Effector CD8-positive, alpha-beta T cell (primary cell): ENCODE measurements around the gene ADORA1.

Experiments
- DNase-seq: peaks from one replicate; lab custom pipeline; 2025; lab: John Stamatoyannopoulos, UW

ADORA1 gene

GRCh38 chr1:203140743-203141520, 13.4 kb downstream of the ADORA1 start:
- DNase-seq, result no peak

DNA sequence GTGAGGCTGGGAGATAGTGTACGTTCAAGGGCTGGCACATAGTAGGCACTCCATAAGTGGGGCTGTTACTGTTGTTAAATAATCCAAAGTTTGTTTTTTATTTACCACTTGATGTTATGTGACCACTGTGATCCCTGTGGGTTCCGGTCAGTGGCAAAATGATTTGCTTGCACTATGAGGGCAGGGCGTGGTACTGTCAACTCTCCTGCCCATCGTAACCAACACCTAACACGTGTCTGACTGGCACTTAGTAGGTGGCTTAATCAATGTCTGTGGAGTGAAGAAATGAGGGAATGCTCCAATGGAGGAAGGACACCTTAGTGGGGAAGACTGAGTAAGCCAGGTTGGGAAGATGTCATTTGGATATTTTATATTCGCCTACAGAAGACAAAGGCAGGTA, 14.6 kb downstream of the ADORA1 start:
- DNase-seq, result no peak

DNA sequence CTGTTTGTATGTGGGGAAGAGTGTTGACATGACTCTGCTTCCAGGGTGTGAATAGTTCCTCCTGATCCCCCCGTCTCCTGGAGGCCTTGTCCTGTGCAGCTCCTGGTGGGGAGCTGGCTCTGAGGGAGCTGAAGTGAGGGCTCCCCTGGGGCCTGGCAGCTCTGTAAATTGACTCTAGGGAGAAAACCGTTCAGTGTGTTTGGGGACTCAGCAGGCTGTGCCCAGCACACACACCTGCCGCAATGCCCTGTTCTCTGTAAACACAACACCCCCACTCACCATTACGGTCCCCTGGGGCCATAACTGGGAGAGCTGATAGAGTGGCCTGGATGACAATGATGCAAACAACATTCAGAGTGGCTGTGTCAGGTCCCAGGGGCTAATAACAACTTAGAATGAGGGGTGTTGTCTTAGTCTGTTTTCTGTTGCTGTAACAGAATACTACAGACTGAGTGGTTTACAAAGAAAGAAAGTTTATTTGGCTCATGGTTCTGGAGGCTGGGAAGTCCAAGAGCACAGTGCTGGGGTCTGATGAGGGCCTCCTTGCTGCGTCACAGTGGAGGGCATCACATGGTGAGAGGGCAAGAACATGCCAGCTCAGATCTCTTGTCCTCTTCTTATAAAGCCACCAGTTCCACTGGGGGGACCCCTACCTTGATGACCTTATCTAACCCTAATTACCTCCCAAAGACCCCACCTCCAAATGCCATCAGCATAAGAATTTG, 15.3 kb downstream of the ADORA1 start:
- no peak for DNase-seq

DNA sequence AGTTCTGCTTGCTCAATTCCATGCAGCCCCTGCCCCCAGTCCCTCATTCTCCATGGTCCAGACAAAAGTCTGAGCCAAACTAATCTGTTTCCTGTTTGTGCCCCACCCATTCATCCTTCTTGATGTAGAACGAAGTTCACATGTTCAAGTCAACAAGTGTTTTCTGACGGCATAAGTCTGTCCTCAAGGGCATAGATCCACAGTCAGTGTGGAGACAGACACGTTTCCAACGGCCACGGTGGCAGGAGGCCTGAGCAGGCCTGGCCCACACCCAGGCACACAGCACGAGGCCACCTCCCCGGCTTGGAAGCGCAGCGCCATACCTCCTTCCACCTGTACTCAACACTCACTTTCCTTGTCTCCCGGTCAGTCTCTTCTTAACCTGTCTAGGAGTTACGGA, 16.1 kb downstream of the ADORA1 start:
- no peak for DNase-seq

GRCh38 chr1:203144661-203145060, 17.1 kb downstream of the ADORA1 start:
- DNase-seq, result no peak

GRCh38 chr1:203145321-203146041, 18.0 kb downstream of the ADORA1 start:
- no peak for DNase-seq

DNA sequence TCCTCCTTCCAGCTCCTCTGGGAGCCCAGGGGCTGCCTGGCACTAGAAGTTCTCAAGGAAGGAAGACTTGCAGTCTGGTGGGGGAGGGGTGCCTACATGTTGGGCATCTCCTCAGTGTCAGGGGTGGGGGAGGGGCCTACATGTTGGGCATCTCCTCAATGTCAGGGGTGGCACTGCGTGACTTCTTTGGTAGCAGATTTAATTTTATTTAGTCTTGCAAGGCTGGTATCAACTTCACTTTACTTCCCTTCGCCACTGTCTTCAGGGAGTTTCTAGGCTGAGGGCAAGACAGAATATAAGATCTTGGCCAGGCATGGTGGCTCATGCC, 18.5 kb downstream of the ADORA1 start:
- DNase-seq, result no peak

DNA sequence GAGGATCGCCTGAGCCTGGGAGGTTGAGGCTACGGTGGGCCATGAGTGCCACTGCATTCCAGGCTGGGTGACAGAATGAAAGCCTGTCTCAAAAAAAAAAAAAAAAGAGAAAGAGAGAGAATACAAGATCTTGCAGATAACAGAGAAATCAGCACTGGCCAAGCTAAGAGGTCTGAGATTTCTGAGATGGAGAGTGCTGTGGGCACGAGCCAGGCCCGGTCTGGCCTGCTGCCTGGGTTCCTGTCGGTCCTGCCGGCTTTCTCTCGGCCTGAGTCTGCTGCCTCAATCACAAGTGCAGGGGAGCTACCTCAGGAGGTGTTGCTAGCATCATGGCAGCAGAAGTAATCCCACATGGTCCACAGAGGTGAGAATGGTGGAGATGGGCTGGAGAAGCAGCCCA, 19.0 kb downstream of the ADORA1 start:
- no peak for DNase-seq

- DNase-seq, result no peak
Measured at GRCh38 chr1:203147376-203147775, 19.9 kb downstream of the ADORA1 start.

GRCh38 chr1:203148127-203148526, 20.6 kb downstream of the ADORA1 start:
- no peak for DNase-seq

GRCh38 chr1:203148579-203148978, 21.1 kb downstream of the ADORA1 start:
- DNase-seq, result no peak

DNA sequence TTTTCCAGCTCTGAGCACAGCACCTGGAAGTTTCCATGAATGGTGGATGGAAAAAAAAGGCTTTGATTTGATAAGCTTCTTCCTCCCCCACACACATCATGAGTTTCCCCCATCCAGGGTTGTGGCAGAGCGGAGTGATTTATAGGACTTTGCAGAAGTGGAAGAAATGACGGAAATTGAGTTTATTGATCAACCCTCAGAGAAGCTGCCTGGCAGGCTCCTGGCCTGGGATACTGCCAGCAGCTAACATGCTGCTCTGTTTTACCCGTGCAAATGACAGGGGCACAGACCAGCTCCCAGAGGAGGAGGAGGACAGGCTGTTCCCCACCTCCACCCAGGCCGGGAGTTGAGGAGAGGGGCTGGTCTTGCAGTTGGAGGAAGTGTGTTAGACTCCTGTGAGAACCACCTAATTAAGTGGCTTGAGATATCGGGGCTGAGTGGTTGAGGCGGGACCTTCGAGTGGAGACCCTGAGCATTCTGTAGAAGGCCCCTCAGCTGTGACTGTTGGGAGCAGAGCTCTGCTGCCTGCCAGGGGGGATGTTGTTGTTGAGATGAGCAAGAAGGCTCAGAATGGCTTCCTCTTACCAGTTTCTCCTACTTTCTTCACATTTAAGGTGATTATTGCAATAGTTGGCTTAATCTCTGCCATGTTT, 21.8 kb downstream of the ADORA1 start:
- DNase-seq, result no peak

DNA sequence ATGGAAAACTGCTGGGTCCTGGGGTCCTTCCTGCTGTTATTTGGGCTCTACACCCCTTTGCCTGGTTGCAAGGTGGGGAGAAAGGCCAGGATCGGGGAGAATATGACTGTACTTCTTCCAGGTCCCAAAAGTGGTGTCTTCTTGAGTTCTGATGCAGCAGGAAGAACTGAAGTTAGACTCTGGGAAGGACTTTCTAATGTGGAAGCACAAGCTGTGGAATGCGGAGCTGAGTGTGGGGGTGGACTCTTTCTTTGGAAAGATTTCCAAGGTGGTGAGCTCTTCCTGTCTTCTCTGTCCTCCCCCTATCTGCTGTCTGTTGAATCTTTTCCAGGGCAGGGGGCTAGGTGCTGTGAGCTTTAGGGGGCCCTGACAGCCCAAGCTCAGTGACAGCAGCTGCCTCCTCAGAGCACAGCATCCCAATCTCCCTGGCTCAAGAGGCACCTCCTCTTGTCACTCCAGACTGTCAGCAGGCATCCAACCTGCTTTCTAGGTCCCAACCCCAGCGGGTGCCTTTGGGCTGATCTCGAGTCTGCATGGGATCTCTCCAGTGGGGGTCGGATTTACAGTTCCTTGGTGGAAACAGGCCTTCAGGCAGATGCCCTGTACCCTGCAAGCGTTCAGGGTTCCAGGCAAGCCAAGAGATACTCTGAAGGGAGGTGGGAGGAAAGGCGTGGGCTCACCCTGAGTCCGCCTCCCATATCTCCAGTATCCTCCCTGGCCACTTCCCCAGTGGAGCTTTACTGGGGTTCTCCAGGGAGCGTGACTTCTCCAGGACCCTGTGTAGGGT, 23.2 kb downstream of the ADORA1 start:
- no peak for DNase-seq

DNA sequence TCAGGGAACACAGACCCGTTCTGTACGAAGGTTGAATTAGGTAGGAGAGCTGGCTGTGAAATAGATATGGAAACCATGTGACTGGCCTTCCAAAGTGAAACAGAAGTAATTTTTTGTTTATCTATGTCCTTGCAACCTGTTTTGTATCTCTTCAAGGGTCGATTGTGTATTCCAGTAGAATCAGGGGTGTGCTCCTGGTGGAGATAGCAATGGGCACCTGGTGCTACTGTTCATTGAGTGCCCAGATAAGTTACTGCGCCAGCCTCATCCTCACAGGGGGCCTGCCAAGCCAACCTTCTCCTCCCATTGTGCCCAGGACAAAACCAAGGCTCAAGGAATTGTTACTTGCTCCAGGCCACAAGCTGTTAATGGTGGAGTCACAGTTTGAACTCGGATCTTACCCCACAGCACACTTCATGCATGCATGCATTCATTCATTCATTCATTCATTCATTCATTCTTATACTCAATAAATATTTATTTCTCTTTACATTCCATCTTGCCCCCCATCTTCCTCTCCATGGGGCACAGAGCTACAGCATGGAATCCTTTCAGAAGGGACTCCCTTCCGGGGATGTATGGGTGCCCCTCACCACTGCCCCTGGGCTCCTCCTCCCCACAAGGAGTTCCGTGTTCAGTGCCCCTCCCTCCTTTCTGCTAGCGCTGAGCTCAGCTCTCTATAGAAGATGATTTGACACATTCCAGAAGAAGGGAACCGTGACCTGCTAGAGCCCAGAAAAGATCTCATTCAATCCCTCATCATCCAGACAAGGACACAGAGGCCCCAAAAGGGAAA, 24.0 kb downstream of the ADORA1 start:
- no peak for DNase-seq

GRCh38 chr1:203152158-203153034, 24.9 kb downstream of the ADORA1 start:
- DNase-seq, result no peak

GRCh38 chr1:203153051-203153988, 25.8 kb downstream of the ADORA1 start:
- no peak for DNase-seq

DNA sequence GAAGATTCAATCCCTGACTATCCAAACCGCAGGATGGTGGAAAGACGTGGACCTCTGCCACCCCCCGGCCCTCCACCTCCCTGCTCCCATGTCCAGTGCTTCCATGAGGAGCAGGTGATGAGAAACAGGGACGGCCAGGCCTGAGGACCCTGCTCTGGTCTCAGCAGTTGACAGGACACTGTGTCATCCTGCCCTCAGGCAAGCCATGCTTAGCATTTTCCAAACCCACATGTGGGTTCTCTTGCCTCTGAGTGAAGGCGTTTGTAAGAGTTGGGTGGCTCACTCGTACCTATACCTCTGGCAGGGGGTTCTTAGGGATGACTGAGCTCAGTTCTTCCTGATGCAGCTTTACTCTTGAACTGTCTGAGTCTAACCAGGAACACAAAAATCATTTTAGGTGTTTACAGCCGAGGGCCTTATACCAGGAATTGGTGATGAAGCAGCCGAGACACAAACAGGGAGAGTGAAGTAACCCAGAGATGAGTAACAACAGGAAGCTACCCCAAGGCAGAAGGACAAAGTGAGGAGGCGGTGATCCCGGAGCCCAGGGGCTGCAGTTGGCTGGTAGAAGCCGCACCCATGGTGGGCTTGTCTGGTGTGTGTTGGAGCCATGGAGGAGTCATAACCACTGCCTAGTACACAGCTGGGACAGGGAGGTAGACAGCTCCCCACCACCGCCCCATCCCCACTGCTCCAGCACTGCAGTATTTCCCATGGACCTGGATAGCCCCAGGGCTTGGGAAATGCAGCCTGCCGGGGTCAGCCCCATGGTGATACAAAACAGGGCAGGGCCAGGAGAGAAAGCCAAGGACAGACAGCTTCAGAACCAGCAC, 26.7 kb downstream of the ADORA1 start:
- DNase-seq, result no peak

DNA sequence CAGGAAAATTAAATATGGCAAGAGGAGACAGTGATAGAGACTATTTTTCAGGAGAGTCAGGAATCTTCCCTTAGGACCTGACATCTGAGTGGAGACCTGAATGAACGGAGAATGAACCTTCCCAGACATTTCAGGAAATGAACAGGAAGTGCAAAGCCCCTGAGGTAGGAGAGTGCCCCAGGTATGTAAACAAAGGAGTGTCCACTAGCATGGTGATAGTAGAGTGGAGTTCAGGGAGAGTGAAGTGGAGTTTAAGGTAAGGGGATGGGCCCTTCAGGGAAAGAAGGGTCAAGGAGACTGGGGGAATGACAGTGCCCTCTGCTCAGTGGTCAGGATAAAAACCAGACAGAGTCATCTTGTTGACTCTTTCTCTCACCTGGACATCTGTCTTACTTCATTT, 28.8 kb downstream of the ADORA1 start:
- no peak for DNase-seq
